ENCODE data around the gene NPAS3.

DNA sequence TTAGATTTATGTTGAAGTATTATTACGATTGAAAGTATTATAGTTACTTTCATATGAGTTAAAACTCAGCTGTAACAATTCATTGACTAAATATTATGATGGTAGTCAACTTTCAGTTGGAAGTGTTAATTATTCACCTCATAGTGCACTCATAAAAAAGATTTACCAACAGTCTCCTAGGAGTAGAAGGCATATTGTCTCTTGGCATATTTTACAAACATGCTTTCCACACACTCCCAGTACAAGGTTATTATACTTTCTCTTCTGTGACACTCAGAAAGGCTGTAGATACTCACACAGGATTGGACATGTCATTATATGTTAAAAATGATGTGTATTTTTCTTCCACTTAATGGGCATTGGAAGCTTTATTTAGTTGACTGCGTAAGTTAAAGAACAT, 147.1 kb downstream of the NPAS3 start:
- TF ChIP-seq EP300 (IDR thresholded peaks at IDR 0.05) (no peak), POLR2A (IDR thresholded peaks at IDR 0.05) (no peak)
- TF ChIP-seq, protein P1, sequence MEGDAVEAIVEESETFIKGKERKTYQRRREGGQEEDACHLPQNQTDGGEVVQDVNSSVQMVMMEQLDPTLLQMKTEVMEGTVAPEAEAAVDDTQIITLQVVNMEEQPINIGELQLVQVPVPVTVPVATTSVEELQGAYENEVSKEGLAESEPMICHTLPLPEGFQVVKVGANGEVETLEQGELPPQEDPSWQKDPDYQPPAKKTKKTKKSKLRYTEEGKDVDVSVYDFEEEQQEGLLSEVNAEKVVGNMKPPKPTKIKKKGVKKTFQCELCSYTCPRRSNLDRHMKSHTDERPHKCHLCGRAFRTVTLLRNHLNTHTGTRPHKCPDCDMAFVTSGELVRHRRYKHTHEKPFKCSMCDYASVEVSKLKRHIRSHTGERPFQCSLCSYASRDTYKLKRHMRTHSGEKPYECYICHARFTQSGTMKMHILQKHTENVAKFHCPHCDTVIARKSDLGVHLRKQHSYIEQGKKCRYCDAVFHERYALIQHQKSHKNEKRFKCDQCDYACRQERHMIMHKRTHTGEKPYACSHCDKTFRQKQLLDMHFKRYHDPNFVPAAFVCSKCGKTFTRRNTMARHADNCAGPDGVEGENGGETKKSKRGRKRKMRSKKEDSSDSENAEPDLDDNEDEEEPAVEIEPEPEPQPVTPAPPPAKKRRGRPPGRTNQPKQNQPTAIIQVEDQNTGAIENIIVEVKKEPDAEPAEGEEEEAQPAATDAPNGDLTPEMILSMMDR (IDR thresholded peaks at IDR 0.05): no peak

All from sigmoid colon (tissue), 4 donors.